Measurements from ENCODE around the gene MACIR. TPM values are rescaled to one million over a fixed set of nuclear protein-coding genes. Genes with fewer than 3 reads are reported as not detected.

Gene MACIR
- total RNA-seq, 1 donor from 2014 or later = 51.8 TPM

DNA sequence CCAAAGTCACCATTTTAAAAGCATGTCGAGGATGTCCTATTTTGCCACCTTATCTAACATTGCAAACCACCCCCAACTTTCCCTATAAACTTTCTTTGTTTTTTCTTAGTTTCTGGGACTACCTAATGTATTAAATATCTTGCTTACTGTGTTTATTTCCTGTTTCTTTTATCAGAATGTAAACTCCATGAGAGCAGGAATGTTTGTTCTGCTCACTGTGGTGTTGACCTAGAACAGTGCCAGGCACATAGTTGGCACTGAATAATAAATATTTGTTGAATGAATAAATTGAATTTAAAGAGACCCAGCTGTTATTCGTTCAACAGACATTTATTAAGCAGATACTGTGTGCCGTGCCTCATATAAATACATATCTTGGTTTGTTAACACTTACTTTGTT is 35.2 kb downstream of the MACIR start:
- DNase-seq = no peak

DNA sequence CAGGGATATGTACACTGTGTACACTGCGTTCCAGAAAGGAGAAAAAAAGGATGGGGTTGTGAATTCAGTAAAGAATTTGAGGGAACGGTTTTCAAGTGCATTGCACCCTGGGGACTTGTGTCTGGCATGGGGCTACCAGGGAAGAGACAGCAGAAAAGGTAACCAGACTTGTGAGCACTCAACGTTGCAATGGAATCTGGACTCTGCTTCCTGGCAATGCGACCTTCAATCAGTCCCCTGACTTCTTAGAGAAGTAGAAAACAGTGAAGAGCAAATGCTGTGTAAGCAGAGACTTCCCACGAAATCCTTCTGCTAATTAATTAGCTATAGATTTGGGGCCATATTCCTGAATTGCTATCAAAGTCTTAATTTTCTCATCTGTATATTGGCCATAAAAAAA is 36.3 kb downstream of the MACIR start:
- DNase-seq = no peak

DNA sequence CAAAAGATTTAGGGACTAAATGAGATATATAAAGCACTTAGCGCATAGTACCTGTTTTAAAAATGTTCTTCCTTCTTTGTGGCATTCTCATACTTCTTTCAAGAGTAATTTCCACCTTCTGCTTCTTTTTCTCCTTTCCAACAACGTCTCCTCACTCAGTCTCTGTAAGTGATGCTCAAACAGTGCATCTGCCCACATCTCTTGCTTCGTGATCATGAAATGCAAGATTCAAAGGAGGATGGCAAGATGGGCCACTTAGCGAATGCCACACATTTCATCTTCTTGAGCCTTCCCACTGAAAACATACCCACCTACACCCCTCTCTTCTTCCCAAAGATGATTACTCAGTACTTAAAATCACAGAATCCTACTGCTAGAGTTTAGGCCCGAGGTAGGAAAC is 36.9 kb downstream of the MACIR start:
- DNase-seq = no peak

DNA sequence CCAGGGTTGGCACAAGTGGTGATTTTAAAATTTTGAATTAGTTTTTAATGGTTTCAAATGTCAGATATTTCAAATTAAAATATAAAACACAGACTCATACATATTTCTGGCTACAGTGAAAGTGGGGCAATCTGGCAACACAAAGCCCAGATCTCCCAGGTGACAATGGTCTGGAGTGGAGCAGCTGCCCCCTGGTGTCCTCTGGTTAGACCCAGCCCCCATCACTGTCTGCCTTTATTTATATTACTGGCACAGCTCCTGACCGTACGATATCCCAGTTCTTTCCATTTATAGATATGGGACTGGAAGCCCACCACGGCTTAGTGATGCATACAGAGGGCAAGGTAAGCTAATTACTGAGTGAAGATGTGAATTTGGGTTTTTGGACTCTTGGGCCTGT is 37.3 kb downstream of the MACIR start:
- DNase-seq = no peak

DNA sequence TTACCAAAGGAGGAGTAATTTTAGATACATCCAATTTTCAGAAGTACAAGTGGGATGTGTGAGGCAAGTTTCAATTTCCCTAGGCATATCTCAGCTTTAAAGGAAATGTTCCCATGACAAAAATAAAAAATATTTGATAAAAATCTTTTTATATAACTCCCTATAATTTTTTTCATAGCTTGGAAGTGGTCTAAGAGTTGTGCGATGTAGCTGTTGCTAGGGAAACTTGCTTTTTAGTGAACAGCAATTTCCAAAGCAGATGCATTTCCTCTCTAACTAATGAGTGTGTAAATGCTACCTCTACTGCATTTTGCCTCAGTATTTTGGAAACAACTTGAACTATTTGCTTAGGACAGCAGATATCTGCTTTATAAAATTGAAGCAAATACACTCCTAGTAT is 39.6 kb downstream of the MACIR start:
- no peak for DNase-seq

DNA sequence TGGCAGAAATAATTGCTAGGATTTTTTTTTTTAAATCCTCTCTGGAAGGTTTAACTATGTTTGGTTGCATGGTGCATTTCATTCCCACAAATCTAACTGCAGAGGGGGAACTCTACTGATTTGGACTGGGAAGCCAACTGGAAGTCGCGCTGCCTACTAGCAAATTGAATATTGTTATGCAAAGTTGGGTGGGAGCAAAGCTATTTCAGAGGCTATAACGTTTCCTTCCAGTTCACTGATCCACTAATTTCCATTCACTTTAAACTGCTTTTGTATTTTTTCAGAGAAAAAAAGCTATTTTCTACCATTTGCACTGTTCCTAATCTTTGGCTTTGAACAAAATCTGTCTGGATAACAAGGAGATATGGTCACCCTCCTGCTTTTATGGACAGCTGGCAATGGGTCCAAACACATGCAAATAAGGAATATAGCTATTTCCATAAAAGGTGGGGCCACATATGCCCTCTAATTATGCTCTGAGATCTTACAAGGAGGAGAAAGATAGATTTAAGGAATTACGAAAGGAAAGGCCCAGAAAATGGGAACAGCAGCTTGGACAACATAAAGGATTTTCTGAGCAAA is 40.1 kb downstream of the MACIR start:
- DNase-seq = no peak

DNA sequence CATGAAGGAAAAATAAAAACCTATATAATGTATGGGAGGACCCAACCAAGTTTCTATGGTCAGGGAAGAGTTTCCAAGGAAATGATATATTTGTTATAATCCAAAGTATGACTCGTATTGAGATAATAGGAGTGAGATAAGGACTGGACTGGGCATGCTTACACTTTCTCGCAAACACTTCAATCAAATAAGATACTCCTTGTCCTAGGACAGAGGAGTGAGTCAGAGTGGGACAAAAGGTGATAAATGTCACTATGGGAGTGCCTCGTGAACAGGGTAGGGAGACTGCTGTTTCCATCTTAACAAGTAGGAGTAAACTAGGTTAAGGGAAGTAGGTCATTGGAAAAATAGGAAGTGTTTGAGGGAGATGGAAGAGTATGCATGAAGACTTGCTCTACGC is 47.2 kb downstream of the MACIR start:
- no peak for DNase-seq

DNA sequence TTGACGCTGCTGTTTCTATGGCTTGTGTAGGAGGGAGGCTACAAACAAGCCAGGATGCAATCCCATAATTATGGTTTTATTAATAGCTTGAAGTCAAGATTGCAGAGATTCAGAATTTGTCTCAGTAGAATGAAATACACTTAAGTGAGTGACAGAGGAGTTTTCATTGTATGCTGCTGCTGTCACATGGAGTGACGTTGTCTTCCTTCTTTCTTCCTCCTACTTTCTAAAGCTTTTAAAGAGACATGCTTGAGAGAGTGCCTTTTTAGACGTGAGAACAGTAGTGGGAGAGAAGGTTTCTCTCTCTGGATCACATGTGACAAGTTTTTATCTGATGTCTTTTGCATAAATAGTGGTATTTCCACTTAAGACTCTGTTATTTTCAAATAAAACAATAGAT is 48.9 kb downstream of the MACIR start:
- no peak for DNase-seq

DNA sequence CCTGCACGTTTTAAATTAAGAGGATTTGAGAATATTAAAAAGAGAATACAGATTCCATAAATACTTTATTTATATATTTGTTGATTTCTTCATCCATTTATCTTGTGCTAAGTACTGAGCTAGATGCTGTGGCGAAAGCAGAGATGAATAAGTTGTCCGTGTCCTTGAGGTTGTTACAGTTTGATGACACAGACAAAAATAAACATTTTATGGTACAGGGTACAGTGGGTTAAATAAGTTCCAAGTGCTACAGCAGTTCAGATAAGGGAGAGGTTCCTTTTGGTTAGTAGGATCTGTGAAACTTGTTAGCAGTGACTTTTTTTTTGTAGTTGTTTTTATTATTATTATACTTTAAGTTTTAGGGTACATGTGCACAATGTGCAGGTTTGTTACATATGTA is 50.2 kb downstream of the MACIR start:
- no peak for DNase-seq

DNA sequence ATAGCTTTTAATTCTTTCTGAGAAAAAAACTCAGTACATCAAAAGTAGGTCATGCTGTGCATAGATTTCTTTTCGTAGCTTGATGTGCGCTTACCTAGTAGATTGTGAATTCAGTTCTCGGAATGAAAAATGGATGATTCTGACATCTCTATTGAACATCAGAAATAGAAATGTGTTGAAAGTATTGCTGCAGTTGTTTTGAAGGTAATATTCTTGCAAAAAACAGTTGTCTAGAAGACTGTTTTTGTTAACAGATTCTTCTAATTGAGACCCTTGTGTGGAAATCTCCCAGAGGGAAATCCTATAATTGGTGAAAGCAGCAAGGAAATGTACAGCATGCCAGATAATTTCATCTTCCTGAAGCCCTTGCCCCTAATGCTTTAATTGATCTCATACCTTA is 54.5 kb downstream of the MACIR start:
- DNase-seq = no peak

DNA sequence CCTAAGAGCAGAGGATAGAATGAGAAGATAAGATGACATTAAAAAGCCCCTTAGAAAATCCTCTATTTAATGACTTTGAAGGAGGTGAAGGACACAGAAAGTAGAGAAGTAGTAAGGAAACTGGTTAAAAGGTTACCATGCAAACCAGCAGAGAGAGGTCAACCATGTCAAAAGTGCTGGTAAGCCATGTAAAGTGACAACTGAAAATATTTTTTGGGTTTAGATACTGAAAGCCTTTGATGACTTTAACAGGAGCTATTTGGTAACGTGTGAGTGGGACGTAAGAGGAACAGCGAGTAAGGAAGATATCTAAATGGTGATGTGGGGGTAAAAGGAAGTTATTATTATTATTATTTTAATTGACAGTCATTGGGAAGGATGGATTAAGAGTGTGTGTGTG is 56.9 kb downstream of the MACIR start:
- DNase-seq = no peak

DNA sequence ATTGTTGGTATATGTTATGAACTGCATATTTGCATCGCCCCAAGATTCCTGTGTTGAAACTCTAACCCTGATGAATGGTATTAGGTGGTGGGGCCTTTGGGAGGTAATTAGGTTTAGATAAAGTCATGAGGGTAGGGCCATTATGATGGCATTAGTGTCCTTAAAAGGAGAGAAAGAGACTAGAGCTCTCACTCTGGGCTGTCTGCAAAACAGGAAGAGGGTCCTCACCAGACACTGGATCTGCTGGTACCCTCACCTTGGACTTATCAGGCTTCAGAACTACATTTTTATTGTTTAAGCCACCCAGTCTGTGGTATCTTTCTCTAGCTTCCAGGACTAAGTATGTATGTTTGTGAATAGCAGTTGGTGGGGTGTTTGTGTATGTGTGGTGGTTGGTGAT is 68.9 kb downstream of the MACIR start:
- no peak for DNase-seq

DNA sequence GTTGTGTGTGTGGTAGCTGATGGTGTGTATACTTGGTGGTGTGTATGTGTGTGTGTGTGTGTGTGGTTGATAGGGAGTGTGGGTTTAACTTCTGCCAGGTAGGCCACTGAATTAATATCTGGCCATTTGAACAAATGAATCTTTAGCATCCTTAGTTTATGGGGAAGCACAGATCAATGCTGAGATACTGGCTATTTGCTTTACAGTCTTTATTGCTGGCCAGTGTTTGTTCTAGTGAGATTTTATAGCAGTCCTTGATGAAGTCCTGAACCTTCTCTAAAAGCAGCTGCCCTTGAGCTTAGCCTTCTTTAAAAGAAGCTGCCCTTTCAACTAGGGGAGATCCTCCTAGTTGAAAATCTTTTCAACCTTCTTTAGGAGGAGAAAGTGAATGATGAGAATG is 69.3 kb downstream of the MACIR start:
- DNase-seq = no peak

Other genes starting within 250 kb of the MACIR start
- gene GIN1, start 138.6 kb upstream of the MACIR start, total RNA-seq = 19.3 TPM
- 135 TPM for gene PPIP5K2, start 138.5 kb upstream of the MACIR start, total RNA-seq

Measured in occipital lobe (tissue), 2 donors.